Osteoblast (primary cell): Measurements from ENCODE around the gene UNC5C. TPM values are rescaled to one million over a fixed set of nuclear protein-coding genes. Genes with fewer than 3 reads are reported as not detected.
"Not testable (repeated sequence)": the region's sequence is repeated elsewhere in the genome, so short reads cannot be mapped to it uniquely, and the experiment has no call there.

Experiments
- DNase-seq: peaks from one replicate; pipeline ENCODE4 v3.0.0; 2011; ENCODE audit warnings: low spot score, mixed read lengths; ENCODE audit not compliant: insufficient read length; ENCODE audit errors: missing footprints
- H2AFZ ChIP-seq: 2 replicates; pipeline ENCODE4 v1.6.0; 2011; ENCODE audit warnings: mild to moderate bottlenecking, low read length
- H3K27ac ChIP-seq: 2 replicates; pipeline ENCODE4 v1.5.1; 2011; ENCODE audit warnings: mild to moderate bottlenecking, low read depth, low read length, moderate library complexity
- H3K27me3 ChIP-seq: 2 replicates; pipeline ENCODE4 v1.6.0; 2012; ENCODE audit warnings: mild to moderate bottlenecking, control low read depth, inconsistent platforms, low read length, moderate library complexity; ENCODE audit not compliant: insufficient read depth
- H3K36me3 ChIP-seq: 2 replicates; pipeline ENCODE4 v1.5.1; 2011; ENCODE audit warnings: mild to moderate bottlenecking, low read length, control low read depth, moderate library complexity; ENCODE audit not compliant: insufficient read depth
- H3K4me1 ChIP-seq: 2 replicates; pipeline ENCODE4 v1.5.1; 2011; ENCODE audit warnings: mild to moderate bottlenecking, low read length, control low read depth, moderate library complexity; ENCODE audit not compliant: insufficient read depth
- H3K4me2 ChIP-seq: 2 replicates; pipeline ENCODE4 v1.6.0; 2011; ENCODE audit warnings: mild to moderate bottlenecking, low read length; ENCODE audit not compliant: insufficient read depth
- H3K4me3 ChIP-seq: fragments of 200-600 bp; sonication (generic); 3 replicates; pipeline ENCODE4 v1.5.1; 2012; ENCODE audit warnings: mild to moderate bottlenecking, low read length, inconsistent platforms; ENCODE audit not compliant: insufficient read depth
- H3K79me2 ChIP-seq: 2 replicates; pipeline ENCODE4 v1.6.0; 2012; ENCODE audit warnings: mild to moderate bottlenecking, low read length, control low read depth, inconsistent platforms; ENCODE audit not compliant: insufficient read depth
- H3K9me3 ChIP-seq: 2 replicates; pipeline ENCODE4 v1.5.1; 2011; ENCODE audit warnings: low read depth, low read length, control low read depth
- H4K20me1 ChIP-seq: 2 replicates; pipeline ENCODE4 v1.6.0; 2012; ENCODE audit warnings: mild to moderate bottlenecking, low read length, control low read depth; ENCODE audit not compliant: insufficient read depth
- CTCF ChIP-seq: IDR thresholded peaks from 2 replicates; pipeline ENCODE4 v1.5.1; 2011; ENCODE audit warnings: mild to moderate bottlenecking, low read depth, low read length, moderate library complexity; ENCODE audit errors: extremely low read depth
- total RNA-seq: library from RNA; depleted of rRNA; stranded (reverse); fragments of >200 nt; gene quantifications from 2 replicates; pipeline ENCODE4 v1.2.3, GENCODE V29; 2012

Gene UNC5C
- total RNA-seq, 1 donor, result 9.0 TPM

GRCh38 chr4:95178938-95179337 is 369.8 kb downstream of the UNC5C start:
- peak; percentile 78 for DNase-seq
- H3K27ac ChIP-seq, result no peak overlapping the region
- TF ChIP-seq CTCF, result no peak
- no peaks in the 10 kb centered on the region for H4K20me1 ChIP-seq
- no peak overlapping the region for H3K4me3 ChIP-seq
- no peaks in the 10 kb centered on the region for H3K36me3 ChIP-seq
- H3K4me1 ChIP-seq, result no peaks in the 10 kb centered on the region
- no peak overlapping the region for H3K4me2 ChIP-seq
- H3K9me3 ChIP-seq, result no peaks in the 10 kb centered on the region
- no peaks in the 10 kb centered on the region for H3K27me3 ChIP-seq
- no peak overlapping the region for H2AFZ ChIP-seq
- no peaks in the 10 kb centered on the region for H3K79me2 ChIP-seq

- H3K27me3 ChIP-seq, H3K4me1 ChIP-seq, H3K79me2 ChIP-seq, DNase-seq, H3K4me3 ChIP-seq, H3K27ac ChIP-seq, H4K20me1 ChIP-seq, H3K4me2 ChIP-seq, H3K9me3 ChIP-seq, H2AFZ ChIP-seq, H3K36me3 ChIP-seq: not testable (repeated sequence)
Observed at GRCh38 chr4:95171377-95171776, 377.4 kb downstream of the UNC5C start.

GRCh38 chr4:95170176-95170575 is 378.6 kb downstream of the UNC5C start:
- no peaks in the 10 kb centered on the region for H3K9me3 ChIP-seq
- no peaks in the 10 kb centered on the region for H3K36me3 ChIP-seq
- H3K79me2 ChIP-seq, result no peaks in the 10 kb centered on the region
- no peaks in the 10 kb centered on the region for H4K20me1 ChIP-seq
- no peak overlapping the region for H3K27ac ChIP-seq
- no peaks in the 10 kb centered on the region for H3K4me1 ChIP-seq
- H3K4me3 ChIP-seq, result no peak overlapping the region
- no peak for DNase-seq
- no peak for TF ChIP-seq CTCF
- no peak overlapping the region for H3K4me2 ChIP-seq
- no peaks in the 10 kb centered on the region for H3K27me3 ChIP-seq
- no peak overlapping the region for H2AFZ ChIP-seq

- H3K36me3 ChIP-seq, result no peaks in the 10 kb centered on the region
- no peak for TF ChIP-seq CTCF
- no peaks in the 10 kb centered on the region for H3K27me3 ChIP-seq
- no peak overlapping the region for H3K4me2 ChIP-seq
- H3K9me3 ChIP-seq, result no peaks in the 10 kb centered on the region
- no peak overlapping the region for H2AFZ ChIP-seq
- no peaks in the 10 kb centered on the region for H3K4me1 ChIP-seq
- H3K79me2 ChIP-seq, result no peaks in the 10 kb centered on the region
- H3K4me3 ChIP-seq, result no peak overlapping the region
- no peak overlapping the region for H3K27ac ChIP-seq
- peak; percentile 55 for DNase-seq
- H4K20me1 ChIP-seq, result no peaks in the 10 kb centered on the region
Observed at GRCh38 chr4:95167805-95168204, 381.0 kb downstream of the UNC5C start.
